Kidney (tissue), 14 donors: ENCODE results near the gene SLC46A3. TPM values are rescaled to one million over a fixed set of nuclear protein-coding genes. Genes with fewer than 3 reads are reported as not detected.
A peak's percentile ranks its signal among the peaks of the same experiment; 100 is the strongest.
"Not testable (repeated sequence)": the region's sequence is repeated elsewhere in the genome, so short reads cannot be mapped to it uniquely, and the experiment has no call there.

Experiments
- DNase-seq, 5 donors: peaks; one replicate each; pipeline ENCODE4 v3.0.0-alpha.2; 2013 to 2020
- FAIRE-seq: peaks from 2 replicates; lab custom pipeline; 2012; peaks lifted over from hg19 to GRCh38; lab: Jason Lieb, UNC
- H3K27ac ChIP-seq, 2 donors: one replicate each; pipeline ENCODE4 v1.7.0; 2013; ENCODE audit warnings: low read depth in 2 of 2, low read length in 2 of 2, inconsistent platforms in 1 of 2
- H3K27me3 ChIP-seq: one replicate; pipeline ENCODE4 v1.7.1; 2013; ENCODE audit warnings: low read length, inconsistent platforms; ENCODE audit not compliant: control insufficient read depth, insufficient read depth
- H3K36me3 ChIP-seq, 3 donors: one replicate each; pipeline versions ENCODE4 v1.7.0 to v1.7.1; 2013; ENCODE audit warnings: low read length in 3 of 3, control low read depth in 1 of 3, inconsistent platforms in 1 of 3; ENCODE audit not compliant: insufficient read depth in 3 of 3, control insufficient read depth in 2 of 3
- H3K4me1 ChIP-seq, 3 donors: one replicate each; pipeline versions ENCODE4 v1.7.0 to v1.7.1; 2013; ENCODE audit warnings: low read length in 3 of 3, inconsistent platforms in 1 of 3, low read depth in 1 of 3; ENCODE audit not compliant: control insufficient read depth in 2 of 3, insufficient read depth in 2 of 3
- H3K4me3 ChIP-seq, 3 donors: one replicate each; pipeline versions ENCODE4 v1.7.0 to v1.8.1; 2013; ENCODE audit warnings: low read length in 3 of 3, control low read depth in 1 of 3, inconsistent platforms in 1 of 3
- H3K9ac ChIP-seq, 3 donors: one replicate each; pipeline versions ENCODE4 v1.7.0 to v1.7.1; 2013; ENCODE audit warnings: low read length in 3 of 3, control low read depth in 1 of 3, inconsistent platforms in 1 of 3
- H3K9me3 ChIP-seq, 3 donors: one replicate each; pipeline versions ENCODE4 v1.7.0 to v1.7.1; 2013; ENCODE audit warnings: low read length in 3 of 3, control low read depth in 1 of 3, inconsistent platforms in 1 of 3; ENCODE audit not compliant: control insufficient read depth in 2 of 3, insufficient read depth in 1 of 3
- CTCF ChIP-seq: IDR thresholded peaks from 3 replicates; pipeline ENCODE4 v1.5.1; 2012; ENCODE audit warnings: mild to moderate bottlenecking, moderate library complexity, borderline replicate concordance; ENCODE audit not compliant: insufficient read depth; ENCODE audit errors: extremely low read depth
- intact Hi-C: fragments of 100-400 bp; cut with DNase I; formaldehyde crosslinking; loops from one replicate; pipeline ENCODE4 v1.11.1; 2022
- polyA plus RNA-seq: library from polyadenylated mRNA; stranded (reverse); fragments of 350-450 nt; fragmentation: Illumina TruSeq; extraction: RNeasy Lipid Tissue Mini Kit (QIAGEN cat#74804); gene quantifications from one replicate; pipeline ENCODE4 v1.2.3, GENCODE V29; 2014; ENCODE audit warnings: low read depth, low replicate concordance; ENCODE audit not compliant: insufficient read depth
- total RNA-seq: library from RNA; stranded (reverse); fragmentation: NEBNext Ultra II Directional; extraction: Animal tissue kit (Norgen Biotek cat#: 25700); gene quantifications from one replicate; pipeline ENCODE4 v1.2.1, GENCODE V29; 2021
- donor health status: control.
- donor health status: control.
- donor health status: control.
- donor health status: control.
- donor health status: control.
- donor health status: DM: yes; HTN: yes; CAD: no.
- donor health status: Normal renal cell carcinoma (clear cell type).

The SLC46A3 gene
- total and polyA plus RNA-seq, 2 donors from 2014 or later, result 16.7 to 30.0 TPM

DNA sequence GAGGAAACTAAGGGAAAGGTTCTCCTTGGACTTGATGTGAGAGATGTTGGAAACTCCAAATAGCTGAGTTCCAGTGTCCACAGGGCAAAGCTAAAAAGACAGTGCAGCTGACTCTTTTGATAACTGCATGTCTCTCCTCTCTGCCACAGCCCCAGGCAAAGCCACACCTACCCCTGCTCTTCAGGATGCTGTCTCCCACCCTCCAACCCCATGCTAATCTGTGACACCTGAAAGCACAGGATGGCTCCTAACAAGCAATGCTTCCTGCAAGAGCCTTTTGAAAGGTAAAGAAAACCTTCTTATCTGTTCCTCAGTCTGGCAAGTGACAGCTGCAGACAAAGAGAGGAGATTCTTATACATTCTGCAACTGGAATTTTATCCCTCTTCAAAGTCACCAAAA lies 14.5 kb downstream of the SLC46A3 start:
- FAIRE-seq (no peak), DNase-seq (no peak)
- Histone ChIP-seq H3K27ac (no peak overlapping the region), H3K9ac (no peak overlapping the region), H3K4me3 (no peak overlapping the region), H3K27me3 (no peaks in the 10 kb centered on the region), H3K4me1 (no peaks in the 10 kb centered on the region), H3K9me3 (no peaks in the 10 kb centered on the region), H3K36me3 (peaks cover 0 to 8% (median 6%) of the 10 kb centered on the region in 3 donors)
- TF ChIP-seq CTCF, result no peak
- intact Hi-C loops, result no loop called here

DNA sequence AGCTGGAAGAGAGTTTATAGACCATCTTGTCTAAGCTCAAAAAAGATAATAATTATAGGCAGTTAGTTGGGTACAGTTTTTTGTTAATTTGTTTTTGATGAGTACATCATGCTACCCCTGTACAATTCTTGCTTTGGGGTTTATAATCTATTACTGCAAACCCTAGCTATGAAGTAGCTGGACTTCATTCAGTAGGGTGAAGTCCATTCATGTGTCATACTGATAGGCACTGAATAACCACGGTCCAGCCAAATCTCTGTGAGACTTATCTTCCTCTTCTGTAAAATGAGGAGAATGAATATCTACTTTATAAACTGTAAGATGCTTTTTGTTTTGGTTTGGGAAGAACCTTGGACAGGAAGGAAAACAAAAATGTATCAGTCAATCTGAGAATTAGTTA lies 19.5 kb downstream of the SLC46A3 start:
- Histone ChIP-seq H3K36me3 (peaks cover 0 to 8% (median 6%) of the 10 kb centered on the region in 3 donors), H3K9ac (no peak overlapping the region), H3K27ac (no peak overlapping the region), H3K4me3 (no peak overlapping the region), H3K9me3 (no peaks in the 10 kb centered on the region), H3K27me3 (no peaks in the 10 kb centered on the region), H3K4me1 (no peaks in the 10 kb centered on the region)
- FAIRE-seq (no peak), DNase-seq (no peak)
- TF ChIP-seq CTCF, result no peak
- intact Hi-C loops, result no loop called here

- no peak overlapping the region for H3K4me3 ChIP-seq
- DNase-seq, result no peak
- H3K4me1 ChIP-seq, result no peaks in the 10 kb centered on the region
- intact Hi-C loops, result no loop called here
- no peak for FAIRE-seq
- no peak overlapping the region for H3K27ac ChIP-seq
- no peak for TF ChIP-seq CTCF
- no peaks in the 10 kb centered on the region for H3K9me3 ChIP-seq
- no peak overlapping the region for H3K9ac ChIP-seq
- H3K27me3 ChIP-seq, result no peaks in the 10 kb centered on the region
- H3K36me3 ChIP-seq, result peaks cover 0 to 8% (median 3%) of the 10 kb centered on the region in 3 donors
Measured at GRCh38 chr13:28697441-28697840, 21.3 kb downstream of the SLC46A3 start.

- H3K36me3 ChIP-seq, H3K4me1 ChIP-seq, H3K4me3 ChIP-seq, H3K27ac ChIP-seq, intact Hi-C loops, H3K9ac ChIP-seq, H3K27me3 ChIP-seq, H3K9me3 ChIP-seq, FAIRE-seq: not testable (repeated sequence)
- peak in 3 of 5 donors; percentile 17 to 45 (median 44) for DNase-seq
Measured at GRCh38 chr13:28693605-28694491, 24.9 kb downstream of the SLC46A3 start.
